Limb (tissue), 2 donors: ENCODE data around the gene DISP3.
"Not testable (repeated sequence)": the region's sequence is repeated elsewhere in the genome, so short reads cannot be mapped to it uniquely, and the experiment has no call there.

Source experiments
- DNase-seq, 2 donors: peaks; one replicate each; pipeline ENCODE4 v3.0.0-alpha.2; 2016; ENCODE audit errors: extremely low spot score in 2 of 2

DISP3 gene

GRCh38 chr1:11573116-11573692 lies 94.2 kb downstream of the DISP3 start:
- no peak for DNase-seq

GRCh38 chr1:11575553-11575952 lies 96.6 kb downstream of the DISP3 start:
- DNase-seq: no peak

GRCh38 chr1:11576109-11576875 lies 97.3 kb downstream of the DISP3 start:
- no peak for DNase-seq

- DNase-seq: no peak
Observed at GRCh38 chr1:11578004-11578403, 99.0 kb downstream of the DISP3 start.

- no peak for DNase-seq
Observed at GRCh38 chr1:11579506-11579905, 100.6 kb downstream of the DISP3 start.

GRCh38 chr1:11580049-11580448 lies 101.1 kb downstream of the DISP3 start:
- not testable (repeated sequence) for DNase-seq

GRCh38 chr1:11581445-11581991 lies 102.6 kb downstream of the DISP3 start:
- DNase-seq: no peak

GRCh38 chr1:11585389-11585788 lies 106.4 kb downstream of the DISP3 start:
- no peak for DNase-seq
